T-helper 1 cell (primary cell): Measurements from ENCODE around the gene TXNDC5.
"Not testable (repeated sequence)": the region's sequence is repeated elsewhere in the genome, so short reads cannot be mapped to it uniquely, and the experiment has no call there.

ENCODE experiments used
- DNase-seq, 5 donors: peaks; one replicate each; pipeline ENCODE4 v3.0.0-alpha.2; 2012 to 2020

TXNDC5 gene

GRCh38 chr6:7894262-7895124 lies 16.1 kb downstream of the TXNDC5 start:
- no peak for DNase-seq

- DNase-seq = no peak
Measured at GRCh38 chr6:7893342-7893741, 17.2 kb downstream of the TXNDC5 start.

- DNase-seq = not testable (repeated sequence)
Measured at GRCh38 chr6:7892367-7892766, 18.2 kb downstream of the TXNDC5 start.

GRCh38 chr6:7891078-7891872 lies 19.3 kb downstream of the TXNDC5 start:
- no peak for DNase-seq

- DNase-seq = no peak
Measured at GRCh38 chr6:7888587-7889357, 21.8 kb downstream of the TXNDC5 start.

GRCh38 chr6:7887278-7887991 lies 23.2 kb downstream of the TXNDC5 start:
- no peak for DNase-seq

GRCh38 chr6:7886132-7886531 lies 24.5 kb downstream of the TXNDC5 start:
- no peak for DNase-seq

GRCh38 chr6:7883381-7883780 lies 27.2 kb downstream of the TXNDC5 start:
- no peak for DNase-seq

- no peak for DNase-seq
Measured at GRCh38 chr6:7882505-7883257, 27.9 kb downstream of the TXNDC5 start.

GRCh38 chr6:7881765-7882500 lies 28.7 kb downstream of the TXNDC5 start:
- no peak for DNase-seq

GRCh38 chr6:7880718-7881107 lies 29.9 kb downstream of the TXNDC5 start:
- no peak for DNase-seq

GRCh38 chr6:7879980-7880717 lies 30.4 kb downstream of the TXNDC5 start:
- DNase-seq = no peak

GRCh38 chr6:7879579-7879978 lies 31.0 kb downstream of the TXNDC5 start:
- DNase-seq = no peak

GRCh38 chr6:7879043-7879442 lies 31.5 kb downstream of the TXNDC5 start:
- no peak for DNase-seq

GRCh38 chr6:7878401-7878964 lies 32.1 kb downstream of the TXNDC5 start:
- no peak for DNase-seq

GRCh38 chr6:7868926-7869325 lies 41.7 kb downstream of the TXNDC5 start:
- DNase-seq = no peak

- DNase-seq = no peak
Measured at GRCh38 chr6:7866526-7866925, 44.1 kb downstream of the TXNDC5 start.

- no peak for DNase-seq
Measured at GRCh38 chr6:7865781-7866180, 44.8 kb downstream of the TXNDC5 start.

- DNase-seq = no peak
Measured at GRCh38 chr6:7859591-7859990, 51.0 kb downstream of the TXNDC5 start.

- DNase-seq = no peak
Measured at GRCh38 chr6:7851780-7852179, 58.8 kb downstream of the TXNDC5 start.
